Nephron progenitor cell (in vitro differentiated cells): ENCODE measurements around the gene PRIMPOL.
A peak's percentile ranks its signal among the peaks of the same experiment; 100 is the strongest.

ENCODE experiments used
- DNase-seq: peaks from one replicate; pipeline ENCODE4 v3.0.0; 2021
- H3K27ac Mint-ChIP-seq: 2 replicates; pipeline ENCODE4 v1.8.0; 2021; ENCODE audit warnings: mild to moderate bottlenecking, moderate library complexity, mixed read lengths
- H3K27me3 Mint-ChIP-seq: 2 replicates; pipeline ENCODE4 v1.8.0; 2021; ENCODE audit warnings: mild to moderate bottlenecking, low read depth, mixed read lengths; ENCODE audit not compliant: poor library complexity
- H3K36me3 Mint-ChIP-seq: 2 replicates; pipeline ENCODE4 v1.8.0; 2021; ENCODE audit warnings: low read depth, mixed read lengths
- H3K4me1 Mint-ChIP-seq: 2 replicates; pipeline ENCODE4 v1.8.0; 2021; ENCODE audit warnings: mixed read lengths
- H3K4me3 Mint-ChIP-seq: 2 replicates; pipeline ENCODE4 v1.8.0; 2021; ENCODE audit warnings: mild to moderate bottlenecking, moderate library complexity, mixed read lengths
- H3K9me3 Mint-ChIP-seq: 2 replicates; pipeline ENCODE4 v1.8.0; 2021; ENCODE audit warnings: mild to moderate bottlenecking, moderate library complexity, mixed read lengths
- CTCF ChIP-seq: fragments of 200-600 bp; sonication (generic); IDR thresholded peaks from 2 replicates; pipeline ENCODE4 v1.5.0; 2021; ENCODE audit warnings: antibody characterized with exemption

The PRIMPOL gene

GRCh38 chr4:184712322-184712721 lies 62.8 kb downstream of the PRIMPOL start:
- Mint-ChIP-seq H3K4me3 (no peak overlapping the region), H3K27ac (no peak overlapping the region), H3K36me3 (peaks cover 75% of the 10 kb centered on the region), H3K9me3 (no peaks in the 10 kb centered on the region), H3K27me3 (no peaks in the 10 kb centered on the region), H3K4me1 (peaks cover 14% of the 10 kb centered on the region)
- no peak for DNase-seq
- no peak for TF ChIP-seq CTCF

- H3K9me3 Mint-ChIP-seq, result no peaks in the 10 kb centered on the region
- no peak overlapping the region for H3K4me3 Mint-ChIP-seq
- no peak for TF ChIP-seq CTCF
- H3K4me1 Mint-ChIP-seq, result peaks cover 20% of the 10 kb centered on the region
- H3K27ac Mint-ChIP-seq, result peak overlapping the region; percentile 14
- peaks cover 69% of the 10 kb centered on the region for H3K36me3 Mint-ChIP-seq
- DNase-seq, result no peak
- H3K27me3 Mint-ChIP-seq, result peaks cover 3% of the 10 kb centered on the region
Measured at GRCh38 chr4:184713887-184714286, 64.3 kb downstream of the PRIMPOL start.

- H3K27me3 Mint-ChIP-seq, result peaks cover 4% of the 10 kb centered on the region
- DNase-seq, result no peak
- peaks cover 6% of the 10 kb centered on the region for H3K9me3 Mint-ChIP-seq
- H3K4me3 Mint-ChIP-seq, result no peak overlapping the region
- H3K36me3 Mint-ChIP-seq, result peaks cover 64% of the 10 kb centered on the region
- H3K27ac Mint-ChIP-seq, result no peak overlapping the region
- no peak for TF ChIP-seq CTCF
- H3K4me1 Mint-ChIP-seq, result peaks cover 31% of the 10 kb centered on the region
Measured at GRCh38 chr4:184715526-184715925, 66.0 kb downstream of the PRIMPOL start.

GRCh38 chr4:184719407-184719806 lies 69.9 kb downstream of the PRIMPOL start:
- TF ChIP-seq CTCF, result no peak
- no peak overlapping the region for H3K4me3 Mint-ChIP-seq
- H3K36me3 Mint-ChIP-seq, result peaks cover 74% of the 10 kb centered on the region
- peaks cover 4% of the 10 kb centered on the region for H3K27me3 Mint-ChIP-seq
- H3K4me1 Mint-ChIP-seq, result peaks cover 27% of the 10 kb centered on the region
- no peak for DNase-seq
- H3K9me3 Mint-ChIP-seq, result peaks cover 21% of the 10 kb centered on the region
- no peak overlapping the region for H3K27ac Mint-ChIP-seq

- Mint-ChIP-seq H3K27ac (no peak overlapping the region), H3K36me3 (peaks cover 83% of the 10 kb centered on the region), H3K4me1 (peaks cover 21% of the 10 kb centered on the region), H3K9me3 (peaks cover 21% of the 10 kb centered on the region), H3K27me3 (peaks cover 4% of the 10 kb centered on the region), H3K4me3 (no peak overlapping the region)
- no peak for TF ChIP-seq CTCF
- DNase-seq, result no peak
Measured at GRCh38 chr4:184721254-184721653, 71.7 kb downstream of the PRIMPOL start.

GRCh38 chr4:184722798-184723197 lies 73.3 kb downstream of the PRIMPOL start:
- no peak overlapping the region for H3K27ac Mint-ChIP-seq
- H3K4me3 Mint-ChIP-seq, result no peak overlapping the region
- peaks cover 21% of the 10 kb centered on the region for H3K4me1 Mint-ChIP-seq
- peaks cover 21% of the 10 kb centered on the region for H3K9me3 Mint-ChIP-seq
- no peak for TF ChIP-seq CTCF
- peaks cover 4% of the 10 kb centered on the region for H3K27me3 Mint-ChIP-seq
- DNase-seq, result no peak
- H3K36me3 Mint-ChIP-seq, result peaks cover 87% of the 10 kb centered on the region
